Eye (tissue), 1 donor: ENCODE data around the gene CTRL.
"Not testable (repeated sequence)": the region's sequence is repeated elsewhere in the genome, so short reads cannot be mapped to it uniquely, and the experiment has no call there.

Experiments
- DNase-seq: peaks from one replicate; pipeline ENCODE4 v3.0.0-alpha.2; 2015

The CTRL gene

GRCh38 chr16:67931712-67932461, at the start of gene CTRL:
Gene CTRL (minus strand): TSS chr16:67931862. CDS start chr16:67931852, 10 bp downstream.
- no peak for DNase-seq

DNA sequence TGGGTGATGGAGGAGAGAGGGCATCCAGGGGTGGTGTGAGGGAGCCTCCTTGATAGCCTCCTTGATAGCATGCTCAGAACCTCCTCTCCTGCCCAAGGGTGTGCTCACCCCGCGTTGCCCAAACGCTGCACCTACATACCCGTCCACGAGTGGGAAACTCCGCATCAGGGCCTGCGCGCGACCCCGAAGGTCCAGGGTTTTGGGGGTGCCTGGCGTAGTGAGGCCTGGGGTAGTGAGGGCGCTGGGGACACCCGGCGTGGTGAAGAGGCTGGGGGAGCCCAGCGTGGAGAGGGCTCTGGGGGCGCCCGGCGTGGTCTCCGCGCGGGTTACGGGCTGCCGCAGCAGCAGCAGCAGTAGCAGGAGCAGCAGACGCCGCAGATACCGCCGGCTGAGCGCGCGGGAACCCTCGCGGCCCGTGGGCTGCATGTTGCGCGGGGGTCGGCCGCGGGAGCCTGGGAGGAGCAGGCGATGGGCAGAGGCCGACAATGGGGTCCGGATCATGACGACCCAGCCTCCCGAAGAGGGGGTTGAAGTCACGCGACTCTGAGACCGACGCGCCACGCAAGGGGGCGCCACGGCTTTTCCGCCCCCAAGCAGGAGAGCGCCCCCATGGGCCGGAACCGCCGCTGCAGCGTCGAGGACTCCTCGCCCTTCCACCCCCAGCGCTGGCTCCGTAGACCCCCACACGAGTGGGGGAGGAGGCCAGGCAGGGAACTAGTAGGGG, 48.5 kb upstream of the CTRL start, which contains the start of gene DPEP3:
Gene DPEP3 (minus strand): TSS at position 545 of the 724 bp plus-strand sequence. CDS start 119 bp downstream, at position 426.
- no peak for DNase-seq

DNA sequence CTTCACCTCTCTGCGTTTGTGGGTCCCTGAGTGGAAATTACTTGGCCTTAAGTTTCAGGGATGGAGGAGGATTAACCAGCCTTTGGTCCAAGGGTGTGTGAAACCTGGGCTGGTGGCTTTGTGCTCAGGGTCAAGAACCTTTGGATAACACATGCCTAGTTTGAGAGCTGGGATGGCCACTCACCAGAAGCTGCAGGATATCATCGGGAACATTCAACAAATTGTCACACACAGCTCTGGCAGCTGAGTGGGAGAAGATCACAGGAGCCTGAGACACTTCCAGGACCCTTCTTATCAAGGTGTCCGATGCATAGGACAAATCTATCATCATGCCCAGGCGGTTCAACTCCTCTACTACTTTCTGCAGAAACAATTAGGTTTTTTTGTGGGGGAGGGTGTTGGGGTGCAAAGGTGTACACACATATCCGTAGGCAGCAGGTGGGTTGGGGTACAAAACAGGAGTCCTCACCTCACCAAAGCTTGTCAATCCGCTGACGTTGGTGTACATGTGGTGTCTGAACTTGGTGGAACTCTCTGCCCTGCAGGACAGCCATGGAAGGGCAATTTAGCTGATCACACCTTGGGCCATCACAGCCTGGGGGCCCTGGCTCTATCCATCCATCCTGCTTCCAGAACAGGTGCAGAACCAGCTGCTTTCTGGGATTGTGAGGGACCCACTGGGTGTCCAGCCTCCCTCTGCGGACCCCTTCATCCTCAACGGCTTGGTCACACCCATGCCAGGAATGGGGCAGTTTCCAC, 46.0 kb upstream of the CTRL start:
- DNase-seq = no peak

- no peak for DNase-seq
Observed at GRCh38 chr16:67977005-67977404, 45.3 kb upstream of the CTRL start.

DNA sequence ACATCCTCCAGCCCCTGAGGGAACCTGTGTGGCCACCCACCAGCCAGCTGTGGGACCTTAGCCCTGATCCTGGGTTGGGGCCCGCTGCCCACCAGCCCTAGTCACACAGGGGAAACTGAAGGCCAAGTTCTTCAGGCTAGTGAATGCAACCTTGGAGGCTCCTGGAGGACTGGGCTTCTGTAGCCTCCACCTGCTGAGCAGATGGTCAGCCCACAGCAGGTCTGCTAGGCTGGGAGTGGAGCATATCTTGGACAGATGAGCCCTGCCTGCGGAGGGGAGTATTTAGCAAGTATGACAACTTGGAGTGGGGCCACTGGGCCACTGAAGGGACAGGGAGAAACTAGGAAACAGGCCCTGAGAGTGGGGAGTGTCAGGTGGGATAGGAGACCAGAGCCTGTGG, 44.5 kb upstream of the CTRL start:
- no peak for DNase-seq

- no peak for DNase-seq
Observed at GRCh38 chr16:67975321-67976105, 43.9 kb upstream of the CTRL start.

DNA sequence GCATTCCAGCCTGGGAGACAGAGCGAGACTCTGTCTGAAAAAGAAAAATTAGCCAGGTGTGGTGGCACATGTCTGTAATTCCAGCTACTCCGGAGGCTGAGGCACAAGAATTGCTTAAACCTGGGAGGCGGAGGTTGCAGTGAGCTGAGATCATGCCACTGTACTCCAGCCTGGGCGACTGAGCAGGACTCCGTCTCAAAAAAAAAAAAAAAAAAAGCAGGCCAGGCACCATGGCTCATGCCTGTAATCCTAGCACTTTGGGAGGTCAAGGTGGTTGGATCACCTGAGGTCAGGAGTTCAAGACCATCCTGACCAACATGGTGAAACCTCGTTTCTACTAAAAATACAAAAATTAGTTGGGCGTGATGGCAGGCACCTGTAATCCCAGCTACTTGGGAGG, 40.6 kb upstream of the CTRL start:
- DNase-seq = not testable (repeated sequence)

DNA sequence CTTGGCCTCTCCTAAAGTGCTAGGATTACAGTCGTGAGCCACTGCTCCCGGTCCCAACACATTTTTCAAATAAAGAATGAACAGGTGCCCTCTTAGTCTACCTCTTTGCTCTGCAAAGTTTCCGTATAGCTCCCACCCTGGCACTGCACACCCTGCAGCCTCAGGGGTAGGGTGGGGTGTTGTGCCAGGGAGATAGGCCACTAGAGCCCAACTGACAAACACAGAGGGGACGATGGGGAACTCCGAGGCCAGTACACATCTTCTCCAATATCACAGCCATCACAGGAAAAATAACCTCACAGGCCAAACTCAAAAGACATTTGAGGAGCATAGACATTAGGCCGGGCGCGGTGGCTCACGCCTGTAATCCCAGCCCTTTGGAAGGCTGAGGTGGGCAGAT, 39.4 kb upstream of the CTRL start:
- DNase-seq = no peak

- DNase-seq = peak; percentile 37
Observed at GRCh38 chr16:67969254-67970039, 37.8 kb upstream of the CTRL start.

GRCh38 chr16:67968400-67969253, 37.0 kb upstream of the CTRL start, which contains the start of gene SLC12A4:
Gene SLC12A4 (minus strand): TSS chr16:67968637. CDS start chr16:67968553, 84 bp downstream.
- DNase-seq = peak; percentile 90

- DNase-seq = peak; percentile 63
Observed at GRCh38 chr16:67967958-67968399, 36.3 kb upstream of the CTRL start.

- peak; percentile 47 for DNase-seq
Observed at GRCh38 chr16:67967183-67967957, 35.7 kb upstream of the CTRL start.

DNA sequence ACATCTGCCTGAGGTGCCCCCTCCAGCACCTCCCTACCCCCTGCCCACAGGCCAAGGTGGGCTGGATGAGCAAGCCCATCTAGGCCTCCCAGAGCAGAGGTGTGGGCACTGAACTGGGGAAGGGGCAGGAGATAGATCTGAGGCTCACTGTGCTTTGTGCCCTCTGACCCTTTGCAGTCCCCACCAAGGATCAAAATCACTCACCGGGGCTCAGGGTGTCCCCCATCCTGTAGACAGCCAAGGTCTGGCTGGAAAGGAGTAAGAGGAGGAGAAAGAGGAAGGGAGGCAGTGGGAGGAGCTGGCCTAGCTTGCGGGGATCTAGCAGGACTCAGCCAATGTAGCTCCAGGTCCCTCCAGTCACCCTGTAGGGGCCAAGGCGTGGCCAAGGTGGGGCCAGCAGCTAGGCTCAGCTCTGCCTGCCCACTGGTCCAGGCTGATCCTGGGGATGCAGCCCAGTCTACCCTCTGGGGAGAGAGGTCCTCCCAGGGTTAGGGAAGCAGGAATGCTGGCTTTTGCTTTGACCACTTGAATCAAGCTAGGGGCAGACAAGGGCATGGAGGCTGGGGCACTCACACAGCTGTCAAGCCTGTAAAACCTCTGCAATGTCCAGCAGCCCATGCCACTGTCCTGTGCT, 35.0 kb upstream of the CTRL start:
- DNase-seq = no peak

- DNase-seq = no peak
Observed at GRCh38 chr16:67965668-67966548, 34.2 kb upstream of the CTRL start.

GRCh38 chr16:67964477-67965131, 32.9 kb upstream of the CTRL start:
- no peak for DNase-seq

- peak; percentile 34 for DNase-seq
Observed at GRCh38 chr16:67963662-67964321, 32.1 kb upstream of the CTRL start.

DNA sequence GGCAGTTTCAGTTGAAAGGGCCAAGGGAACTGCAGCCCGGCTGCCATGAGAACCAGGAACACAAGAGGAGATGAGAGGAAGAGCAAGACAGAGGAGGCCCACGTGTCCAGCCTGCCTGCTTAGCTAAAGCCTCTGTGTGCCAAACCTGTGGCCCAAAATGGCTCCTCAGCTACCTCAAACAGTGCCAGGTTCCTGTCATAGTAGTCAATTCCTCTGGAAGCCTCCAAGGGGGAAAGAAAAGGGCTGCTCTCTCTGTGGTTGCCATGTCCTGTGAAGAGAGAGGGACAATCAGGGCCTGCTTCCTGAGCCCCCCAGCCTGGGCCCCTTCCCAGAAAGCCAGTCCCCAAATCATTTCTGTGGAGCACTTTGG, 31.6 kb upstream of the CTRL start:
- DNase-seq = no peak
